ENCODE results near the gene CEACAM16.
"Not testable (repeated sequence)": the region's sequence is repeated elsewhere in the genome, so short reads cannot be mapped to it uniquely, and the experiment has no call there.

Gene CEACAM16

GRCh38 chr19:44703336-44704078 is 4.6 kb downstream of the CEACAM16 start:
- TF ChIP-seq CTCF (IDR thresholded peaks at IDR 0.05; ENCODE audit: control insufficient read depth, extremely low read depth, insufficient read depth): no peak
- no peak overlapping the region for H3K4me3 ChIP-seq (ENCODE audit: low read depth, low read length)
- DNase-seq (ENCODE audit: low read depth): no peak

DNA sequence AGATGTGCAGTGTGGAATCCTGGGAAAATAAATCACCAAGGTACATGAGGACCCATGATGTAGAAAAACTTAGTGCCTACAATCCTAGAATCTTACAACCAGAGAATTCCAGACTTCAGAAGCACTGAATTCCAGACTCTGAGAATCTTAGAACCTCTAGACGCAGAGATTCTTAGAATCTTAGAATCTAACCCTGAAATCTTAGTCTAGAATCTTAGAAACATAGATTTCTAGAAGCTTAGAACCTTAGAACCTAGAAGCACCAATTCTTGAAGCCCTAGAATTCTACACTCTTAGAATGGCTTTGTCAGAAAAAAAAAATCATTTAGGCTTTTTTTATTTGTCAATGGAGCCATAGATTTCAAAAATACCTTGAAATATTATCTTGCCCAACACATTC is 6.0 kb downstream of the CEACAM16 start:
- DNase-seq (ENCODE audit: low read depth): no peak
- no peak overlapping the region for H3K4me3 ChIP-seq (ENCODE audit: low read depth, low read length)
- no peak for TF ChIP-seq CTCF (IDR thresholded peaks at IDR 0.05; ENCODE audit: control insufficient read depth, extremely low read depth, insufficient read depth)

DNA sequence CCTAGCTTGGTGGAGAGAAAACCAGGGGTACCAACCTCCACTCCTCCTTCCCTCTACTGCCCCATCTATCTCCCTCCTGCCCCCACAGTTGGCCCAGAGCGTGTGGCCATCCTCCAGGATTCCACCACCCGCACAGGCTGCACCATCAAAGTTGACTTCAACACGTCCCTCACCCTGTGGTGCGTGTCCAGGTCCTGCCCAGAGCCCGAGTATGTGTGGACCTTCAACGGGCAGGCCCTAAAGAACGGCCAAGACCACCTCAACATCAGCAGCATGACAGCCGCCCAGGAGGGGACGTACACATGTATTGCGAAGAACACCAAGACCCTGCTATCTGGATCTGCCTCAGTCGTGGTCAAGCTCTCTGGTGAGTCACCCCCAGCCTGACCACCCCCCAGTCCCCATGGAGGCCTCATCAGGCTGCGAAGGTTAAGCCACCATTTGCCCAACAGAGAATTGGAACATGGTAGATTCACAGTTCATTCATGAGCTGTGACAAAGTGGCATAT is 6.6 kb downstream of the CEACAM16 start:
- no peak overlapping the region for H3K4me3 ChIP-seq (ENCODE audit: low read depth, low read length)
- no peak for TF ChIP-seq CTCF (IDR thresholded peaks at IDR 0.05; ENCODE audit: control insufficient read depth, extremely low read depth, insufficient read depth)
- no peak for DNase-seq (ENCODE audit: low read depth)

GRCh38 chr19:44706506-44707236 is 7.7 kb downstream of the CEACAM16 start:
- no peak overlapping the region for H3K4me3 ChIP-seq (ENCODE audit: low read depth, low read length)
- no peak for DNase-seq (ENCODE audit: low read depth)
- TF ChIP-seq CTCF (IDR thresholded peaks at IDR 0.05; ENCODE audit: control insufficient read depth, extremely low read depth, insufficient read depth): no peak

DNA sequence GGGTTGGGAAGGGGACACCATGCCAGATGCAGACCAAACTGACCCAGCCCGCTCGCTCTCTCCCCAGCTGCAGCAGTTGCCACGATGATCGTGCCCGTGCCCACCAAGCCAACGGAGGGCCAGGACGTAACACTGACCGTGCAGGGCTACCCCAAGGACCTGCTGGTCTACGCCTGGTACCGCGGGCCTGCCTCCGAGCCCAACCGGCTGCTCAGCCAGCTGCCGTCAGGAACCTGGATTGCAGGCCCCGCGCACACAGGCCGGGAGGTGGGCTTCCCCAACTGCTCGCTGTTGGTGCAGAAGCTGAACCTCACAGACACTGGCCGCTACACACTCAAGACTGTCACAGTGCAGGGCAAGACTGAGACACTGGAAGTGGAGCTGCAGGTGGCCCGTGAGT is 8.8 kb downstream of the CEACAM16 start:
- TF ChIP-seq CTCF (IDR thresholded peaks at IDR 0.05; ENCODE audit: control insufficient read depth, extremely low read depth, insufficient read depth): no peak
- no peak overlapping the region for H3K4me3 ChIP-seq (ENCODE audit: low read depth, low read length)
- DNase-seq (ENCODE audit: low read depth): no peak

DNA sequence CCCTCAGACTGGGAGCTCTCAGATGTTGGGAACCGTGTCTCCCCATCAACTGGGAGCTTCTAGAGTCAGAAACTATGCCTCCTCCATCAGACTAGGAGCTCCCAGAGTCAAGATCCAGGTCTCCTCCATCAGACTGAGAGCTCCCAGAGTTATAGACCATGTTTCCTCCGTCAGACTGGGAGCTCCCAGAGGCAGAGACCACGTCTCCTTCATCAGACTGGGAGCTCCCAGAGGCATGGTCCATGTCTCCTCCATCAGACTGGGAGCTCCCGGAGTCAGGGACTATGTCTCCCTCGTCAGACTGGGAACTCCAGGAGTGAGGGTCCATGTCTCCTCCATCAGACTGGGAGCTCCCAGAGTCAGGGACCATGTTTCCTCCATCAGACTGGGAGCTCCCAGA is 10.0 kb downstream of the CEACAM16 start:
- TF ChIP-seq CTCF (IDR thresholded peaks at IDR 0.05; ENCODE audit: control insufficient read depth, extremely low read depth, insufficient read depth): no peak

GRCh38 chr19:44709434-44710266 is 10.7 kb downstream of the CEACAM16 start:
- DNase-seq (ENCODE audit: low read depth); H3K4me3 ChIP-seq (ENCODE audit: low read depth, low read length): not testable (repeated sequence)

More for the DNA sequence above, 10.0 kb downstream of the CEACAM16 start:
- no peak overlapping the region for H3K4me3 ChIP-seq (ENCODE audit: low read depth, low read length)
- no peak for DNase-seq (ENCODE audit: low read depth)
